KMS-11 (cell line): Measurements from ENCODE around the gene MEX3A.
"Not testable (repeated sequence)": the region's sequence is repeated elsewhere in the genome, so short reads cannot be mapped to it uniquely, and the experiment has no call there.

ENCODE experiments used
- H2AFZ ChIP-seq: fragments of 200-600 bp; sonication (generic); 2 replicates; pipeline ENCODE4 v1.6.1; 2016; ENCODE audit warnings: antibody characterized with exemption, mixed run types, low read depth
- H3K27ac ChIP-seq: fragments of 200-600 bp; sonication (generic); 2 replicates; pipeline ENCODE4 v1.6.1; 2016; ENCODE audit warnings: mild to moderate bottlenecking, mixed run types
- H3K27me3 ChIP-seq: fragments of 200-600 bp; sonication (generic); 2 replicates; pipeline ENCODE4 v1.6.1; 2017; ENCODE audit warnings: mild to moderate bottlenecking, low read depth, mixed run types, moderate library complexity; ENCODE audit not compliant: insufficient read depth
- H3K36me3 ChIP-seq: fragments of 200-600 bp; sonication (generic); 2 replicates; pipeline ENCODE4 v1.6.1; 2017; ENCODE audit warnings: mild to moderate bottlenecking, mixed run types; ENCODE audit not compliant: insufficient read depth
- H3K4me1 ChIP-seq: fragments of 200-600 bp; sonication (generic); 2 replicates; pipeline ENCODE4 v1.6.1; 2016; ENCODE audit warnings: mild to moderate bottlenecking, low read depth, mixed run types; ENCODE audit not compliant: poor library complexity, severe bottlenecking
- H3K4me2 ChIP-seq: fragments of 200-600 bp; sonication (generic); 2 replicates; pipeline ENCODE4 v1.7.0; 2016; ENCODE audit warnings: mild to moderate bottlenecking, mixed run types
- H3K4me3 ChIP-seq: fragments of 200-600 bp; sonication (generic); IDR thresholded peaks from 2 replicates; pipeline ENCODE4 v1.6.1; 2017; ENCODE audit warnings: low read depth, low read length, mixed read lengths; ENCODE audit not compliant: insufficient read depth
- H3K79me2 ChIP-seq: fragments of 200-600 bp; sonication (generic); 2 replicates; pipeline ENCODE4 v1.6.1; 2016; ENCODE audit warnings: low read depth, mixed run types; ENCODE audit not compliant: insufficient read depth
- H3K9ac ChIP-seq: fragments of 200-600 bp; sonication (generic); 2 replicates; pipeline ENCODE4 v1.6.1; 2016; ENCODE audit warnings: mild to moderate bottlenecking, mixed run types
- H4K20me1 ChIP-seq: fragments of 200-600 bp; sonication (generic); 2 replicates; pipeline ENCODE4 v1.6.1; 2016; ENCODE audit warnings: mild to moderate bottlenecking, mixed run types; ENCODE audit not compliant: insufficient read depth
- CTCF ChIP-seq: fragments of 200-600 bp; sonication (generic); conservative IDR thresholded peaks from 2 replicates; pipeline ENCODE4 v1.6.1; 2017; ENCODE audit warnings: low read depth, mild to moderate bottlenecking, antibody characterized with exemption, low read length, moderate library complexity, mixed read lengths

The MEX3A gene

GRCh38 chr1:156128308-156128653, 46.0 kb upstream of the MEX3A start:
- Histone ChIP-seq H3K79me2 (peaks cover 43% of the 10 kb centered on the region), H3K27ac (peak overlapping the region; percentile 90), H3K4me1 (peaks cover 74% of the 10 kb centered on the region), H3K27me3 (no peaks in the 10 kb centered on the region), H3K4me2 (peak overlapping the region; percentile 92), H4K20me1 (no peaks in the 10 kb centered on the region), H3K36me3 (no peaks in the 10 kb centered on the region), H3K9ac (peak overlapping the region; percentile 31; the same call in 1 of the 2 replicates), H2AFZ (no peak overlapping the region), H3K4me3 (no peak overlapping the region)
- TF ChIP-seq CTCF: no peak

- Histone ChIP-seq H3K4me1 (peaks cover 88% of the 10 kb centered on the region), H2AFZ (peak overlapping the region; percentile 22), H3K27ac (peak overlapping the region; percentile 90), H3K36me3 (no peaks in the 10 kb centered on the region), H4K20me1 (no peaks in the 10 kb centered on the region), H3K4me3 (peak overlapping the region; percentile 95), H3K79me2 (peaks cover 56% of the 10 kb centered on the region), H3K27me3 (no peaks in the 10 kb centered on the region), H3K9ac (peak overlapping the region; percentile 79), H3K4me2 (peak overlapping the region; percentile 92)
- TF ChIP-seq CTCF: no peak; the same call in 1 of the 2 replicates
Observed at GRCh38 chr1:156126630-156127534, 44.6 kb upstream of the MEX3A start.

GRCh38 chr1:156126043-156126629, 43.9 kb upstream of the MEX3A start:
- H2AFZ ChIP-seq: peak overlapping the region; percentile 22; the same call in 1 of the 2 replicates
- peak; percentile 77 for TF ChIP-seq CTCF
- H3K27me3 ChIP-seq: no peaks in the 10 kb centered on the region
- no peaks in the 10 kb centered on the region for H3K36me3 ChIP-seq
- peaks cover 63% of the 10 kb centered on the region for H3K79me2 ChIP-seq
- H3K4me1 ChIP-seq: peaks cover 96% of the 10 kb centered on the region
- peak overlapping the region; percentile 90 for H3K27ac ChIP-seq
- H3K4me3 ChIP-seq: peak overlapping the region; percentile 95
- H3K9ac ChIP-seq: peak overlapping the region; percentile 79
- H4K20me1 ChIP-seq: no peaks in the 10 kb centered on the region
- H3K4me2 ChIP-seq: peak overlapping the region; percentile 92

DNA sequence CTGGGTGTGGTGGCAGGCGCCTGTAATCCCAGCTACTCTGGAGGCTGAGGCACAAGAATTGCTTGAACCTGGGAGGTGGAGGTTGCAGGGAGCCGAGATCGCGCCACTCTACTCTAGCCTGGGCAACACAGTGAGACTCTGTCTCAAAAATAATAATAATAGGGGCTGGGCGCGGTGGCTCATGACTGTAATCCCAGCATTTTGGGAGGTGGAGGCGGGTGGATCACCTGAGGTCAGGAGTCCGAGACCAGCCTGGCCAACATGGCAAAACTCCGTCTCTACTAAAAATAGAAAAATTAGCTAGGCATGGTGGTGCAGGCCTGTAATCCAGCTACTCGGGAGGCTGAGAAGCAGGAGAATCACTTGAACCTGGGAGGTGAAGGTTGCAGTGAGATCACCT, 43.3 kb upstream of the MEX3A start:
- H3K9ac ChIP-seq: peak overlapping the region; percentile 79
- peaks cover 100% of the 10 kb centered on the region for H3K4me1 ChIP-seq
- H3K4me3 ChIP-seq, H2AFZ ChIP-seq, H3K27me3 ChIP-seq, H4K20me1 ChIP-seq, H3K36me3 ChIP-seq: not testable (repeated sequence)
- peak overlapping the region; percentile 90 for H3K27ac ChIP-seq
- peaks cover 69% of the 10 kb centered on the region for H3K79me2 ChIP-seq
- H3K4me2 ChIP-seq: peak overlapping the region; percentile 92
